Prostate gland (tissue), 2 donors: ENCODE data around the gene NUTM1. TPM values are rescaled to one million over a fixed set of nuclear protein-coding genes. Genes with fewer than 3 reads are reported as not detected.
"Not testable (repeated sequence)": the region's sequence is repeated elsewhere in the genome, so short reads cannot be mapped to it uniquely, and the experiment has no call there.

Source experiments
- DNase-seq: peaks from one replicate; pipeline ENCODE4 v3.0.0-alpha.2; 2019; ENCODE audit warnings: low spot score
- H3K27ac ChIP-seq, 2 donors: fragments of 200-600 bp; sonication (generic); 2 replicates each; pipeline ENCODE4 v1.5.1; 2017 to 2019
- H3K27me3 ChIP-seq: fragments of 200-600 bp; sonication (generic); replicated peaks from 2 replicates; pipeline ENCODE4 v1.5.1; 2019; ENCODE audit not compliant: insufficient read depth
- H3K36me3 ChIP-seq, 2 donors: fragments of 200-600 bp; sonication (generic); 1 replicate in 1 of 2; 2 replicates in 1 of 2; pipeline versions ENCODE4 v1.5.1 to v1.8.1; 2017 to 2019
- H3K4me1 ChIP-seq: fragments of 200-600 bp; sonication (generic); replicated peaks from 2 replicates; pipeline ENCODE4 v1.5.1; 2019
- H3K4me3 ChIP-seq, 2 donors: fragments of 200-600 bp; sonication (generic); 2 replicates each; pipeline ENCODE4 v1.5.1; 2017 to 2019
- H3K9me3 ChIP-seq: fragments of 200-600 bp; sonication (generic); 2 replicates; pipeline ENCODE4 v1.5.1; 2017
- CTCF ChIP-seq, 4 experiments: fragments of 200-600 bp in 2 of 4; fragments of 450-650 bp in 2 of 4; sonication (generic) in 2 of 4; IDR thresholded peaks; 1 replicate in 3 of 4; 2 replicates in 1 of 4; pipeline ENCODE4 v1.5.1; 2016 to 2019; ENCODE audit warnings: antibody characterized with exemption in 4 of 4, mild to moderate bottlenecking in 2 of 4, moderate library complexity in 2 of 4
- POLR2A ChIP-seq: fragments of 450-650 bp; IDR thresholded peaks from one replicate; pipeline ENCODE4 v1.6.1; 2016; ENCODE audit warnings: antibody characterized with exemption, mild to moderate bottlenecking
- POLR2AphosphoS5 ChIP-seq: sonication (generic); formaldehyde crosslinking; IDR thresholded peaks from one replicate; pipeline ENCODE4 v1.6.1; 2017; ENCODE audit warnings: antibody characterized with exemption
- WGBS: methylation state at CpG from one replicate; pipeline ENCODE4 v1.1.5; 2018; 5-methylcytosine and 5-hydroxymethylcytosine counted together
- intact Hi-C: fragments of 100-400 bp; cut with DNase I; formaldehyde crosslinking; loops from one replicate; pipeline ENCODE4 v1.14.2; 2022
- total RNA-seq, 2 donors: library from RNA; depleted of rRNA; stranded (reverse); fragments of >200 nt; gene quantifications; one replicate each; pipeline ENCODE4 v1.1.0, GENCODE V29; 2016

The NUTM1 gene
- total RNA-seq, 2 donors from 2014 or later: 6.9 TPM; not detected in 1

- Histone ChIP-seq H3K36me3 (no peaks in the 10 kb centered on the region), H3K27ac (no peak overlapping the region), H3K4me3 (no peak overlapping the region), H3K4me1 (no peaks in the 10 kb centered on the region), H3K9me3 (no peaks in the 10 kb centered on the region), H3K27me3 (no peaks in the 10 kb centered on the region)
- TF ChIP-seq POLR2A (no peak), CTCF (IDR thresholded peaks at IDR 0.05) (no peak), POLR2AphosphoS5 (no peak)
- intact Hi-C loops: no loop called here
- no peak for DNase-seq
- 39% methylated on average over 2 of the region's 2 CpGs for WGBS
Observed at GRCh38 chr15:34370643-34371042, 27.5 kb downstream of the NUTM1 start.

- intact Hi-C loops: no loop called here
- H3K27ac ChIP-seq: no peak overlapping the region
- H3K4me3 ChIP-seq: no peak overlapping the region
- TF ChIP-seq CTCF (IDR thresholded peaks at IDR 0.05) (no peak), POLR2AphosphoS5 (no peak), POLR2A (no peak)
- H3K9me3 ChIP-seq: no peaks in the 10 kb centered on the region
- H3K27me3 ChIP-seq: no peaks in the 10 kb centered on the region
- no peaks in the 10 kb centered on the region for H3K36me3 ChIP-seq
- WGBS: 85% methylated on average over 8 of the region's 8 CpGs
- H3K4me1 ChIP-seq: no peaks in the 10 kb centered on the region
- no peak for DNase-seq
Observed at GRCh38 chr15:34373951-34374350, 30.8 kb downstream of the NUTM1 start.

- no peaks in the 10 kb centered on the region for H3K36me3 ChIP-seq
- DNase-seq: no peak
- no peaks in the 10 kb centered on the region for H3K27me3 ChIP-seq
- 89% methylated on average over 2 of the region's 2 CpGs for WGBS
- no peak for TF ChIP-seq POLR2A
- no peak for TF ChIP-seq POLR2AphosphoS5
- no peak for TF ChIP-seq CTCF (IDR thresholded peaks at IDR 0.05)
- H3K4me1 ChIP-seq: no peaks in the 10 kb centered on the region
- H3K27ac ChIP-seq: no peak overlapping the region
- H3K9me3 ChIP-seq: no peaks in the 10 kb centered on the region
- H3K4me3 ChIP-seq: no peak overlapping the region
- intact Hi-C loops: no loop called here
Observed at GRCh38 chr15:34374816-34375215, 31.7 kb downstream of the NUTM1 start.

GRCh38 chr15:34375541-34375940 is 32.4 kb downstream of the NUTM1 start:
- H3K36me3 ChIP-seq, H3K4me1 ChIP-seq, H3K9me3 ChIP-seq, intact Hi-C loops, H3K27ac ChIP-seq, H3K4me3 ChIP-seq, DNase-seq, H3K27me3 ChIP-seq: not testable (repeated sequence)
- 87% methylated on average over 2 of the region's 2 CpGs for WGBS

GRCh38 chr15:34376856-34377255 is 33.7 kb downstream of the NUTM1 start:
- no peak overlapping the region for H3K4me3 ChIP-seq
- no peaks in the 10 kb centered on the region for H3K9me3 ChIP-seq
- no peaks in the 10 kb centered on the region for H3K27me3 ChIP-seq
- H3K36me3 ChIP-seq: no peaks in the 10 kb centered on the region
- no peak overlapping the region for H3K27ac ChIP-seq
- TF ChIP-seq POLR2A (no peak), CTCF (IDR thresholded peaks at IDR 0.05) (no peak), POLR2AphosphoS5 (no peak)
- WGBS: 96% methylated on average over 2 of the region's 2 CpGs
- DNase-seq: no peak
- intact Hi-C loops: no loop called here
- H3K4me1 ChIP-seq: no peaks in the 10 kb centered on the region

- intact Hi-C loops, H3K9me3 ChIP-seq, H3K4me3 ChIP-seq, H3K4me1 ChIP-seq, H3K27me3 ChIP-seq, H3K36me3 ChIP-seq, H3K27ac ChIP-seq, DNase-seq: not testable (repeated sequence)
- WGBS: 85% methylated on average over 4 of the region's 4 CpGs
Observed at GRCh38 chr15:34380491-34380890, 37.4 kb downstream of the NUTM1 start.

GRCh38 chr15:34381829-34382521 is 38.9 kb downstream of the NUTM1 start:
- H3K4me1 ChIP-seq, H3K36me3 ChIP-seq, H3K4me3 ChIP-seq, H3K27me3 ChIP-seq, H3K27ac ChIP-seq, H3K9me3 ChIP-seq, intact Hi-C loops, DNase-seq: not testable (repeated sequence)
- no CpG with 5 or more reads among the region's 19 CpGs for WGBS

- H3K27me3 ChIP-seq, H3K4me3 ChIP-seq, H3K9me3 ChIP-seq, H3K4me1 ChIP-seq, intact Hi-C loops, H3K27ac ChIP-seq, H3K36me3 ChIP-seq, DNase-seq: not testable (repeated sequence)
- WGBS: no CpG with 5 or more reads among the region's 16 CpGs
Observed at GRCh38 chr15:34389594-34390086, 46.5 kb downstream of the NUTM1 start.
